Mucosa of gallbladder (tissue), 1 donor: ENCODE measurements around the gene CCNH. TPM values are rescaled to one million over a fixed set of nuclear protein-coding genes. Genes with fewer than 3 reads are reported as not detected.

ENCODE experiments used
- DNase-seq: peaks from one replicate; pipeline ENCODE4 v3.0.0-alpha.2; 2020; ENCODE audit warnings: low spot score
- total RNA-seq: library from RNA; stranded (reverse); gene quantifications from one replicate; pipeline ENCODE4 v1.2.1, GENCODE V29; 2021
- donor health status: DM: no; HTN: no; CAD: no.

The CCNH gene
- total RNA-seq, result 35.8 TPM

GRCh38 chr5:87412630-87413342 lies at the start of gene CCNH:
TSS of gene CCNH (minus strand) at chr5:87412930. CDS start at chr5:87412794, 136 bp downstream.
- peak; percentile 99 for DNase-seq

DNA sequence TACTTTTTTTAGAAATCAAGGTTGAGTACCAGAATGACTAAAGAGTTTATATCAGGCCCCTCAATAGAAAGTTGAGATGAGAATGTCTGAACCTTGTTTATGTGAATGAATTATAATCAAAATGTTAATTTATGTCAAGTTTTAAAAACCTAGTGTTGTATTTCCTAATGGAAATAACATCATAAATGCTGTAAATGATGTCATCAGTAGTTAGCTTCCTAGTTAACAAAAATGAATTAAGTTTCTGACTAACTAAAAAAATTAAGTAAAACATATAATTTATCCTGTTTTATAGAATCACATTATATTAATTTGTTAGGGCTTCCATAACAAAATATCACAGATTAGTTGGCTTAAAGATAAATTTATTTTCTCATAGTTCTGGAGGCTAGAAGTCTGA lies 45.0 kb upstream of the CCNH start:
- DNase-seq, result no peak

DNA sequence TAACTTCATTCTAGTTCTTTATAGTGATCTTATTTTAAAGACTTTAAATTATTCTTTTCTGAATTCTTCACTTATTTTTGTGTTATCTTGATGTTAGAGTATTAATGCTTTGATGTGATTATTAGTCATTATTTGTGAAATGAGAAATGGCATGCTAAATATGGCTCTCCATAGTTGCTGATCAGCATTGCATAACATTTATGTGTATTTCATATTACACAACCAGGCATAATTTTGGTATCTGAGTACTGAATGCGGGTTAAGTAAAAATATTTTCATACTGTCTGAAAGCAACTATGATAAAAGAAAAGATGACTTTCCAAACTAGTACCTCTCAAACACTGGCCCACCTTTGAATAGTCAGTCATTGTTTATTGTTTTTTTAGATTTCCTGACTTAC lies 41.1 kb upstream of the CCNH start:
- no peak for DNase-seq

DNA sequence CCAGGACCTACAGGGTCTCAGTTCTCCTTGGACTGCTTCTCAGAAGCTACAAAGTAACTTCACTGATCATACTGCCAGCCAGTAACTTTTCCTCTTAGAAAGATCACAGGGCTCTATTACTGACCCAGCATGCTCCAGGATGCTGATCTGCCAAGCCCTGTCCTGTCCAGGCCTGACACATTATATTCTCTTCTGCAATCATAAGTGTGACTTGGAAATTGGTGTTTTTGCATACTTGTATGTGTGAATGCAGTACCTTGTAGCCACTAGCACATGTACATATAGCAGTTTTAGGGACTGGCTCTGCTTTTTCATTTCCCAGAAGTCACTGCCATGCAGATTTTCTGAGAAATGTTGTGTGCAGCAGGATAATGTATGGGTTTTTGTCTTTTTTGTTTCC lies 40.1 kb upstream of the CCNH start:
- DNase-seq, result no peak

DNA sequence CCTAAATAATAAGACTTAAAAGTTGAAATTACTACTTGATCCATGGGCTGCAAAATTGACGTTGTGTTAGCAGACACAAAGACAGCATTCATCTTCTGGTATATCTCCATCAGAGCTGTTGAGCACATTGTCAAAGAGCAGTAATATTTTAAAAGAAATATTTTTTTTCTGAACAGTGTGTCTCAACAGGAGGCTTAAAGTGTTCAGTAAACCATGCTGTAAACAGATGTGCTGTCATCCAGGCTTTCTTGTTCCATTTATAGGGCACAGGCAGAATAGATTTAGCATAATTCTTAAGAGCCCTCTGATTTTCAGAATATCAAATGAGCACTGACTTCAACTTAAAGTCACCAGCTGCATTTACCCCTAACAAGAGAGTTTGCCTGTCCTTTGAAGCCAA lies 29.7 kb upstream of the CCNH start:
- DNase-seq, result no peak

- no peak for DNase-seq
These were observed 25.5 kb upstream of the CCNH start for GRCh38 chr5:87438231-87438630.

GRCh38 chr5:87437724-87438123 lies 25.0 kb upstream of the CCNH start:
- no peak for DNase-seq

DNA sequence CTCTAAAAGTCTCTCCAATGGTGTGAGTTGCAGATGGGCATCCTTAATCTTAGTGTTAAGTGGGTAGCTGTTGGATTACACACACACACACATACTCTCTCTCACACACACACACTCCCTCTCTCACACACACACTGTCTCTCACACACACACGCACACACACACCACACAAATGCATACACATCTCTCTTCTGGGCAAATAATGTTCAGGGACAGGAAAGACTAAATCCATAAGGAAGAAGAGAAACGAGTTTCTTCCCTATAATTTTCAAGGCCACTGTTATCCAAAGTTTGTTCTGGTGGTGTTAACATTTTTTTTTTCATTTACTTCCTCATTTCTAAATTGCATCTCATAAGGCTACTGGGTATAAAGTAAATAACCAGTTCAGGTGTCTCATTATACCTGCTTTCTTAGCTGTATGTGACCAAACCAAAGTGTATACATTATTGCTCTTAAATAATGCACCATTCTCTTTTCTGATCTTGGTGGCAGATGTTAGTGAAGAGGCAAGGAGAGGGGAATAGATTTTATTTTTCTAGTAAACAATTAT lies 22.5 kb upstream of the CCNH start:
- no peak for DNase-seq

- no peak for DNase-seq
These were observed 21.7 kb upstream of the CCNH start for GRCh38 chr5:87434461-87434860.

GRCh38 chr5:87433945-87434344 lies 21.2 kb upstream of the CCNH start:
- DNase-seq, result no peak

DNA sequence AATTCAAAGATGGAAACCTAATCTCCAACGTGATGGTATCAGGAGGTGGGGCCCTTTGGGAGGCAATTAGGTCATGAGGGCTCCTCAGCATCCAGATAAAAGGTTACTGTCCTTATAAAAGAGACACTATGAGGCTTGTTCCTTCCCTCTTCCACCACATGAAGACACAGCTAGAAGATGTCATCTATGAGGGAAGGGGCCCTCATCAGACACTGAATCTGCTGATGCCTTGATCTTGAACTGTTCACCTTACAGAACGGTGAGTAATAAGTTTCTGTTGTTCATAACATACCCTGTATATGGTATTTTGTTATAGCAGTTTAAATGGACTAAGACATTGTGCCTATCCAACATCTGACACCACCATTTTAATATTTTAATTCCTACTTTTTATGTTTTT lies 19.7 kb upstream of the CCNH start:
- no peak for DNase-seq

GRCh38 chr5:87430863-87431457 lies 18.2 kb upstream of the CCNH start:
- DNase-seq, result no peak

- no peak for DNase-seq
These were observed 11.0 kb upstream of the CCNH start for GRCh38 chr5:87423755-87424154.

GRCh38 chr5:87421307-87421706 lies 8.6 kb upstream of the CCNH start:
- DNase-seq, result no peak

DNA sequence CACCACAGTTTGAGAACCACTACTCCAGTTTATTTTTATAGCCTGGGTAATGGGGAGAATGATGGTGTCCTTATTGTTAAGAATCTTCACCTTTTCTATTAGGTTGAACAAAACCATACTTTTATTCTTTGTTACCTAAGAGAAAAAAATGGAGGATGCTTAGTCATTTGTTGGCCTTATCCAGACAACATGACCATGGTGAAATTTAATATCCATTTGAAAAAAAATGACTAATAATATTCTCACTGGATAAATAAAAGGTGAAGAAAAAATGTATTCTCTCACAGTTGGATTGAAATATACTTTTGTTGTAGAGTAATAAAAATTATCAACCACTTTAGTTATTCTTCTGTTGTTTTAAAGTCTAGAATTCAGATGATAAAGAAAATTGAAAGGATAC lies 5.8 kb upstream of the CCNH start:
- no peak for DNase-seq

- no peak for DNase-seq
These were observed 564 bp upstream of the CCNH start for GRCh38 chr5:87413343-87413645.

GRCh38 chr5:87411973-87412629 lies 629 bp downstream of the CCNH start:
- DNase-seq, result peak; percentile 26

DNA sequence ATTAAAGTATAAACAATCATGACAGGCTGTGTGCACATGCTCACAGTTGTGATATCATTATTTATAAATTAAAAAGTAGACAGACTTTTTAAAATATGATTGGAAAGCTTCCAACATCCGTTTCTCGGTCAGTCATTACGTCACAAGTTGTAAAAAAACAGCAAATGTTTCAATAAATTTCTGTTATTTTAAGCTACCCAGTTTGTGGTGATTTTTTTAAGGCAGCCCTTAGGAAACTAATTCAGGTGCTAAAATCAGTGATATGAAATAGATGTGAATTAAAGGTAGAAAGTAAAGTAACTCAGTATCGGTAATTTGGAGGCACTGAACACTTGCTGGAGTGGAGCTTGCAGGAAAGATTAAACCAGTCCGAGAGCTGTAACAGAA lies 1.2 kb downstream of the CCNH start:
- no peak for DNase-seq

DNA sequence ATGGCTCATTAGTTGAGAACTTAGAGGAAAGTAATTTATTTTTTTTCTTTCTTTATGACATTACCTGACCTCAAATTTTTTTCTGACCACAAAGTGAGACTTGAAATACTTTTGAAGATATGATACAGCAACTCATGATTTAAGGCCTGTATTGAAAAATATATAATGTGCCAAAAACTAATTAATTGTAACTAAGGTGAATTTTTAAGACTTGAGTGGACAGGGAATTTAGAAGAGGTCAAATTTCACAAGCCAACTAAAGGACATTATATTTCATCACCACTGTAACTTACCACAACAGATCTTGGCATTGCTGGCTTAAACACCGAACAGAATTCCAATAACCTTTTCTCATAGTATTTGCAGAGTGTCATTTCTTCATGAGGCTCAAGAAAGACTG lies 1.8 kb downstream of the CCNH start:
- DNase-seq, result no peak

DNA sequence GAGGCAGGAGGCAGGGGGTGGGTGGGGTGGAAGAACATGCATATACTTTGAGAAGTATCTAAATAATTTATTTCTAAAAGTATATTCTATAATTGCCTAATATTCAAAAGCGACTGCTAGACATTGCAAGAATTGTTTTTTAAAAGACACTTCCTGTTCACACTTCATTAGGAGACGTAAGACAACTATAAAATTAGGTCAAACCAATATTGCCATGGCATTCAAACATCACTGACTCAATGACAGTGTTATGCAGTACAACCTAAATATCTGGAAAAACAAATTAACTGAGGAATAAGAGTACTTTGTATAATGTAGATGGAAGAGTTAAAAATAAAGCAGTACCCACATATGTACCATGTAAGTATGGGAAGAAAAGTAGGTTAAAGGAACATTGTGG lies 4.5 kb downstream of the CCNH start:
- no peak for DNase-seq

DNA sequence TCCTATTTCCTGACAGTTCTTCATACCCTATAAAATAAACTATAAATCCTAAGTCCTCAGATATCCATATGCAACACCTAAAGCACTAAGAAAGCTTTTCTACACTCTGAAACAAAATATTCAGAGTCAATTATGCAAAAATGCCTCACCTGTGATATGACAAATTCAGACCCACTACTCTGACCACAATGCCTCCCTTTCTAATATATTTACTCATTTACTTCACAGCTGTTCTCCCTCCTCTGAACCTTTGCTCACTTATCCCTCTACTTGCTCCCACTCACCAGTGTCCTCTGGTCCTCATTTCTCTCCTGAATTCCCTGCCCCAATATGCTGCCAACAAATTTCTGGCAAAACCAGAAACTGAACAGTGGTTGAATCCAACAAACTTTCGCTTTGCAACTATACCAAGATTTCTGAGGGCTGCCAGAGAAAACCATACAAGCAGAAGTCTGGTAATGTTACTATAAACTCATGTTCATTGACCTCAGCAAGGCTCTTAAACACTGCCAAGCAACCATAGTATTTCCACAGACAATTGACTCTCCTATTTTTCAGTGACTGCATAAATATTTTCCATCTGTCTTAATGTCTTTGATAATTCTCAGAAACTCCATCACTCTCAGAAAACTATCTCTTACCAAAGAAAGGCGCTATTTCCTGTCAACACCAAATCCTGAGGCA lies 7.1 kb downstream of the CCNH start:
- no peak for DNase-seq

- DNase-seq, result no peak
These were observed 8.4 kb downstream of the CCNH start for GRCh38 chr5:87404359-87404758.

- no peak for DNase-seq
These were observed 8.8 kb downstream of the CCNH start for GRCh38 chr5:87403899-87404298.
